Stomach (tissue), 9 donors: ENCODE measurements around the gene NEMP1. TPM values are rescaled to one million over a fixed set of nuclear protein-coding genes. Genes with fewer than 3 reads are reported as not detected.
A peak's percentile ranks its signal among the peaks of the same experiment; 100 is the strongest.
"Not testable (repeated sequence)": the region's sequence is repeated elsewhere in the genome, so short reads cannot be mapped to it uniquely, and the experiment has no call there.

Experiments
- DNase-seq, 2 donors: peaks; one replicate each; pipeline versions ENCODE4 v3.0.0 to v3.0.0-alpha.2; 2013 to 2019
- H3K27ac ChIP-seq, 5 donors: fragments of 200-600 bp in 4 of 5; sonication (generic) in 4 of 5; one replicate each; pipeline ENCODE4 v1.5.1; 2013 to 2019; ENCODE audit warnings: mild to moderate bottlenecking in 1 of 5, moderate library complexity in 1 of 5
- H3K27me3 ChIP-seq, 3 donors: fragments of 200-600 bp; sonication (generic); one replicate each; pipeline ENCODE4 v1.5.1; 2017 to 2019; ENCODE audit warnings: mixed run types in 1 of 3
- H3K36me3 ChIP-seq, 4 donors: fragments of 200-600 bp; sonication (generic); 1 replicate in 3 of 4; 2 replicates in 1 of 4; pipeline ENCODE4 v1.5.1; 2016 to 2019
- H3K4me1 ChIP-seq, 4 donors: fragments of 200-600 bp; sonication (generic); one replicate each; pipeline ENCODE4 v1.5.1; 2016 to 2019
- H3K4me3 ChIP-seq, 4 donors: fragments of 200-600 bp; sonication (generic) in 3 of 4; one replicate each; pipeline ENCODE4 v1.5.1; 2016 to 2019; ENCODE audit warnings: mild to moderate bottlenecking in 1 of 4
- H3K9me3 ChIP-seq, 4 donors: fragments of 200-600 bp; sonication (generic); one replicate each; pipeline ENCODE4 v1.5.1; 2016 to 2019
- CTCF ChIP-seq, 7 experiments: fragments of 450-650 bp in 4 of 7; fragments of 200-600 bp in 3 of 7; sonication (generic) in 3 of 7; IDR thresholded peaks; one replicate each; pipeline ENCODE4 v1.5.1; 2016 to 2019; ENCODE audit warnings: antibody characterized with exemption in 7 of 7, control low read depth in 2 of 7, mild to moderate bottlenecking in 1 of 7
- EP300 ChIP-seq: sonication (generic); formaldehyde crosslinking; IDR thresholded peaks from one replicate; pipeline ENCODE4 v1.6.1; 2017; ENCODE audit warnings: antibody characterized with exemption
- POLR2A ChIP-seq, 4 donors: fragments of 450-650 bp; IDR thresholded peaks; one replicate each; pipeline ENCODE4 v1.6.1; 2016; ENCODE audit warnings: antibody characterized with exemption in 4 of 4, control low read depth in 2 of 4, mild to moderate bottlenecking in 1 of 4, moderate library complexity in 1 of 4
- POLR2AphosphoS5 ChIP-seq, 3 donors: sonication (generic); formaldehyde crosslinking; IDR thresholded peaks; one replicate each; pipeline ENCODE4 v1.6.1; 2016; ENCODE audit warnings: antibody characterized with exemption in 3 of 3
- WGBS, 5 donors: extraction: QIAGEN DNeasy Blood & Tissue Kit in 3 of 5; methylation state at CpG; one replicate each; pipeline versions ENCODE4 v1.1.5 to v1.1.7; 2013 to 2018; 5-methylcytosine and 5-hydroxymethylcytosine counted together
- intact Hi-C: fragments of 100-400 bp; cut with DNase I; formaldehyde crosslinking; loops from one replicate; pipeline ENCODE4 v1.15.1; 2023; ENCODE audit warnings: low total_unique reads
- polyA plus RNA-seq, 3 donors: library from polyadenylated mRNA; stranded (reverse); fragments of 200-250 nt; gene quantifications; one replicate each; pipeline ENCODE4 v1.2.3, GENCODE V29; 2013
- total RNA-seq, 5 donors: library from RNA; depleted of rRNA; stranded (reverse); fragments of >200 nt; gene quantifications; one replicate each; pipeline versions ENCODE4 v1.1.0 to v1.2.3, GENCODE V29; 2014 to 2016
- donor health status: healthy with polysubstance abuse.
- donor health status: Bipolar disorder and iron deficiency.
- donor health status: healthy.

The NEMP1 gene
- total and polyA plus RNA-seq, 8 donors = 1.1 to 16.7 (median 2.5) TPM

DNA sequence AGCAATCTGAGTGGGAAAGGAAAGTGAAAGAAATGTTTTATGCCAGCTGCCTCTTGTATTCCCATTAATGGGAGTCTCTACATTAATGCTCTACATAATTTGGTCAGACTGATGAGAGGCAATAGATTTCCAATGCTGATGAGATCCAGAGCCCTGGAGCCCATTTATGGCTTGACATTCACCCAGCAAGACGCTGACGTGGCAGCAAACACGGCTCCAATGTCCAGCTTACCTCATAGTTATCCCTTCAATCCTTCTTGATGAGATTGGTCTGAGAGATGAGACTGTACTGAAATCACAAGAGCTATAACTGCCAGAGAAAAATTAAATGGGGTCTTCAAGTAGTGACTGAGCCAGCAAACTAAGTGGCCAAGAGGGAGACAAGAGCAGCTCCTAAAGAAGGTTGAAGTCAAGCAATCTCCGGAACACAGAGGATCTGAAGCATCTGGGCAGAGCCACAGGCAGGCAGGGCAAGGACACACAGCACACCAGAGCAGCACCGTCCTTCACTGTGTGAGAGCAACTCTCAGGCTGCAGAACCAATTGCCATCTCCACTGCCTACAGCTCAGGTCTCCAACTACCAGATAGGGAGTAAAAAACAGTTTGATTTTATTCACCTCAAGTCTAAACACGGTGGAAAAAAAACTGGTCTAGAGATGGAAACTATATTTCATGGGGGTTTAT is 21.4 kb downstream of the NEMP1 start:
- DNase-seq = peak in 1 of 2 donors; percentile 39
- Histone ChIP-seq H3K36me3 (peaks cover 10 to 37% (median 36%) of the 10 kb centered on the region in 4 donors), H3K4me1 (peaks cover 0 to 10% (median 2%) of the 10 kb centered on the region in 4 donors), H3K27ac (peak overlapping the region in 4 of 5 donors; percentile 33 to 70 (median 58)), H3K4me3 (no peak overlapping the region), H3K9me3 (no peaks in the 10 kb centered on the region), H3K27me3 (no peaks in the 10 kb centered on the region)
- intact Hi-C loops = no loop called here
- 68 to 90% (median 85%) methylated on average over 6 of the region's 6 CpGs for WGBS, 5 donors
- no peak for TF ChIP-seq POLR2A (IDR thresholded peaks at IDR 0.05)
- TF ChIP-seq EP300 = no peak
- TF ChIP-seq CTCF (IDR thresholded peaks at IDR 0.05) = no peak
- no peak for TF ChIP-seq POLR2AphosphoS5 (IDR thresholded peaks at IDR 0.05)

DNA sequence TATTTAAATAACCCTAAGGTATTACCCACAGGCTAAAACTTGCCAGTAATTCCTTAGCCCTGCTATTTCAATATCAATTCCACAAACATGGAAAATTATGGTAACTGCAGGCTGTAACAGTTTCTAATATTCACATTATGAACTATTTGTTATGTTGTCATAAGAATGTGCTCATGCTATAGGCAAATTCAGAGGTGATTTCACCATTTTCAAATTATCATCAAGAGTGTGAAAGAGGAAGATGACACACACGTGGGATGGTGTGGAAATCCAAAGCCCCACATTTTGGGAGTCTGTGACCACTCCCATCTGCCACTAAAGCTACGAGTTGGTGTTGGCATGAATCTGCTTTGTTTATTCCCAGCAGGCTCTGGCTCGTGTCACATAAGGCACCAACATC is 22.8 kb downstream of the NEMP1 start:
- no peaks in the 10 kb centered on the region for H3K9me3 ChIP-seq
- peaks cover 10 to 37% (median 32%) of the 10 kb centered on the region in 4 donors for H3K36me3 ChIP-seq
- H3K4me1 ChIP-seq = peaks cover 0 to 10% (median 2%) of the 10 kb centered on the region in 4 donors
- WGBS, 5 donors = 57 to 64% (median 62%) methylated on average over 3 of the region's 3 CpGs
- H3K27ac ChIP-seq = peak overlapping the region in 4 of 5 donors; percentile 1 to 57 (median 35)
- H3K27me3 ChIP-seq = no peaks in the 10 kb centered on the region
- intact Hi-C loops = no loop called here
- no peak overlapping the region for H3K4me3 ChIP-seq
- TF ChIP-seq CTCF (IDR thresholded peaks at IDR 0.05) = no peak
- no peak for TF ChIP-seq POLR2AphosphoS5 (IDR thresholded peaks at IDR 0.05)
- no peak for TF ChIP-seq POLR2A (IDR thresholded peaks at IDR 0.05)
- TF ChIP-seq EP300 = no peak
- DNase-seq = no peak

DNA sequence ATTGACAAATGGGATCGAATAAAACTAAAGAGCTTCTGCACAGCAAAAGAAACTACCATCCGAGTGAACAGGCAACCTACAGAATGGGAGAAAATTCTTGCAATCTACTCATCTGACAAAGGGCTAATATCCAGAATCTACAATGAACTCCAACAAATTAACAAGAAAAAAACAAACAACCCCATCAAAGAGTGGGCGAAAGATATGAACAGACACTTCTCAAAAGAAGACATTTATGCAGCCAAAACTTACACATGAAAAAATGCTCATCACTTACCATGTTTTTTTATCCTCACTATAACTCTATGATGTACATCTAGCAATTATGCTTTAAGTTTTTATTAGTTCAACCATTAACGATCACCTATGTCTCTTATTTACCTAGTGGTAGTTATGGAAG is 24.7 kb downstream of the NEMP1 start:
- H3K27me3 ChIP-seq, H3K4me3 ChIP-seq, DNase-seq, intact Hi-C loops, H3K27ac ChIP-seq, H3K9me3 ChIP-seq: not testable (repeated sequence)
- peaks cover 0 to 16% (median 7%) of the 10 kb centered on the region in 4 donors for H3K4me1 ChIP-seq
- 92 to 99% (median 95%) methylated on average over 4 of the region's 4 CpGs for WGBS, 5 donors
- H3K36me3 ChIP-seq = peaks cover 0 to 19% (median 15%) of the 10 kb centered on the region in 4 donors

DNA sequence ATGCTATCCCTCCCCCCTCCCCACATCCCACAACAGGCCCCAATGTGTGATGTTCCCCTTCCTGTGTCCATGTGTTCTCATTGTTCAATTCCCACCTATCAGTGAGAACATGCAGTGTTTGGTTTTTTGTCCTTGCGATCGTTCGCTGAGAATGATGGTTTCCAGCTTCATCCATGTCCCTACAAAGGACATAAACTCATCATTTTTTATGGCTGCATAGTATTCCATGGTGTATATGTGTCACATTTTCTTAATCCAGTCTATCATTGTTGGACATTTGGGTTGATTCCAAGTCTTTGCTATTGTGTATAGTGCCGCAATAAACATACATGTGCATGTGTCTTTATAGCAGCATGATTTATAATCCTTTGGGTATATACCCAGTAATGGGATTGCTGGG is 25.4 kb downstream of the NEMP1 start:
- peaks cover 0 to 12% (median 8%) of the 10 kb centered on the region in 4 donors for H3K36me3 ChIP-seq
- H3K4me3 ChIP-seq, DNase-seq, intact Hi-C loops, H3K27ac ChIP-seq, H3K9me3 ChIP-seq, H3K27me3 ChIP-seq: not testable (repeated sequence)
- WGBS, 5 donors = 90 to 99% (median 97%) methylated on average over 4 of the region's 4 CpGs
- peaks cover 4 to 23% (median 6%) of the 10 kb centered on the region in 4 donors for H3K4me1 ChIP-seq

DNA sequence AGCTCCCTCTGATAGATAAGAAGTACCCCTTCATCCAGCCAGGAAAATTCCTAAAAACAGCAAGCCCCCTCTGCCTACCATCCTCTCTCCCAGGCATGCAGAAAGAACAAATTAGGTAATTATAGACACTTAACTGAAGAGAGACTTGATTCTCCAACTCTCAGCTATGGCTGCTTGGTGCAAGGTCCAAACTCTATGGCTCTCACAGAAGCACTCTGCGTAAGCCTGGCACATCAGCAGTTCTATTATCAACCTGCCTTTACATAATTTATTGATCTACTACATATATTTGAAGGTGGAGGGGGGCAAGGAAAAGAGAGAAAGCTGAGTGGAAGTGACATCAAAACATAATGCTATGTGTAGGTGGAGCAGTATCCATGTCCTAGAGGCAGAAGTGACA is 27.6 kb downstream of the NEMP1 start:
- no peak for DNase-seq
- intact Hi-C loops = no loop called here
- no peak for TF ChIP-seq EP300
- TF ChIP-seq POLR2A (IDR thresholded peaks at IDR 0.05) = no peak
- TF ChIP-seq POLR2AphosphoS5 (IDR thresholded peaks at IDR 0.05) = no peak
- no peak for TF ChIP-seq CTCF (IDR thresholded peaks at IDR 0.05)
- Histone ChIP-seq H3K9me3 (no peaks in the 10 kb centered on the region), H3K4me1 (peaks cover 4 to 34% (median 7%) of the 10 kb centered on the region in 4 donors), H3K36me3 (no peaks in the 10 kb centered on the region), H3K27me3 (no peaks in the 10 kb centered on the region), H3K4me3 (no peak overlapping the region), H3K27ac (no peak overlapping the region)
- 86 to 94% (median 90%) methylated on average over 1 of the region's 1 CpG for WGBS, 5 donors
